DOHH2 (cell line): Measurements from ENCODE around the gene FIBCD1.

ENCODE experiments used
- H3F3A ChIP-seq: fragments of 200-600 bp; sonication (generic), shearing (Covaris generic); 2 replicates; pipeline ENCODE4 v1.6.0; 2016; ENCODE audit warnings: antibody characterized with exemption, mild to moderate bottlenecking; ENCODE audit not compliant: control insufficient read depth, insufficient read depth
- H3K27ac ChIP-seq: fragments of 200-600 bp; sonication (generic); 2 replicates; pipeline ENCODE4 v1.5.1; 2014; ENCODE audit warnings: low read depth, mild to moderate bottlenecking, low read length, moderate library complexity
- H3K27me3 ChIP-seq: fragments of 200-600 bp; sonication (generic); 2 replicates; pipeline ENCODE4 v1.6.1; 2014; ENCODE audit warnings: mild to moderate bottlenecking, low read length, mixed read lengths; ENCODE audit not compliant: control insufficient read depth
- H3K36me3 ChIP-seq: fragments of 200-600 bp; sonication (generic); 2 replicates; pipeline ENCODE4 v1.6.1; 2014; ENCODE audit warnings: mild to moderate bottlenecking, low read length, moderate library complexity, mixed read lengths; ENCODE audit not compliant: control insufficient read depth
- H3K4me1 ChIP-seq: fragments of 200-600 bp; sonication (generic); 2 replicates; pipeline ENCODE4 v1.6.1; 2014; ENCODE audit warnings: mild to moderate bottlenecking, low read length, mixed read lengths; ENCODE audit not compliant: control insufficient read depth
- H3K4me2 ChIP-seq: fragments of 200-600 bp; sonication (generic); 2 replicates; pipeline ENCODE4 v1.6.0; 2014; ENCODE audit warnings: mild to moderate bottlenecking, low read length, moderate library complexity
- H3K4me3 ChIP-seq: fragments of 200-600 bp; sonication (generic); 2 replicates; pipeline ENCODE4 v1.5.1; 2014; ENCODE audit warnings: mild to moderate bottlenecking, low read length, mixed read lengths
- H3K79me2 ChIP-seq: fragments of 200-600 bp; sonication (generic); 2 replicates; pipeline ENCODE4 v1.6.1; 2014; ENCODE audit warnings: mild to moderate bottlenecking, low read length, mixed read lengths; ENCODE audit not compliant: control insufficient read depth
- H3K9me2 ChIP-seq: fragments of 200-600 bp; sonication (generic); replicated peaks from 2 replicates; pipeline ENCODE4 v1.6.1; 2014; ENCODE audit warnings: mild to moderate bottlenecking, low read length, mixed read lengths; ENCODE audit not compliant: control insufficient read depth
- H3K9me3 ChIP-seq: fragments of 200-600 bp; sonication (generic); 2 replicates; pipeline ENCODE4 v1.6.1; 2014; ENCODE audit warnings: antibody characterized with exemption, low read length, mixed read lengths; ENCODE audit not compliant: control insufficient read depth, insufficient read depth
- H4K20me1 ChIP-seq: fragments of 200-600 bp; sonication (generic); 2 replicates; pipeline ENCODE4 v1.6.0; 2014; ENCODE audit warnings: low read depth, mild to moderate bottlenecking, antibody characterized with exemption, low read length, moderate library complexity; ENCODE audit not compliant: control insufficient read depth, insufficient read depth
- CTCF ChIP-seq: fragments of 200-600 bp; sonication (generic); IDR thresholded peaks from one replicate; pipeline ENCODE4 v1.5.1; 2014; ENCODE audit warnings: antibody characterized with exemption, mild to moderate bottlenecking, low read depth, low read length; ENCODE audit not compliant: poor library complexity, severe bottlenecking
- EZH2phosphoT487 ChIP-seq: fragments of 200-600 bp; sonication (generic); IDR thresholded peaks from 2 replicates; pipeline ENCODE4 v1.6.1; 2017; ENCODE audit warnings: borderline replicate concordance, mild to moderate bottlenecking, antibody characterized with exemption, low read length, moderate library complexity, mixed read lengths

The FIBCD1 gene

GRCh38 chr9:130980526-130980925 is 41.5 kb upstream of the FIBCD1 start:
- H3K27ac ChIP-seq = no peak overlapping the region
- H3K4me1 ChIP-seq = no peaks in the 10 kb centered on the region
- H3K9me3 ChIP-seq = no peaks in the 10 kb centered on the region
- no peaks in the 10 kb centered on the region for H3K27me3 ChIP-seq
- H3K4me3 ChIP-seq = no peak overlapping the region
- TF ChIP-seq EZH2phosphoT487 (no peak), CTCF (no peak)
- no peaks in the 10 kb centered on the region for H3K79me2 ChIP-seq
- no peaks in the 10 kb centered on the region for H3K9me2 ChIP-seq
- no peaks in the 10 kb centered on the region for H3K36me3 ChIP-seq
- H3K4me2 ChIP-seq = no peak overlapping the region
- no peaks in the 10 kb centered on the region for H4K20me1 ChIP-seq
- no peaks in the 10 kb centered on the region for H3F3A ChIP-seq

- Histone ChIP-seq H3K36me3 (no peaks in the 10 kb centered on the region), H3K79me2 (no peaks in the 10 kb centered on the region), H3K4me1 (no peaks in the 10 kb centered on the region), H3K4me3 (no peak overlapping the region), H3K27me3 (no peaks in the 10 kb centered on the region), H3K27ac (no peak overlapping the region), H3K4me2 (no peak overlapping the region), H3F3A (no peaks in the 10 kb centered on the region), H4K20me1 (no peaks in the 10 kb centered on the region), H3K9me3 (no peaks in the 10 kb centered on the region), H3K9me2 (no peaks in the 10 kb centered on the region)
- TF ChIP-seq CTCF = no peak
- TF ChIP-seq EZH2phosphoT487 = no peak
Observed at GRCh38 chr9:130979591-130980385, 40.7 kb upstream of the FIBCD1 start.

GRCh38 chr9:130977811-130978221 is 38.8 kb upstream of the FIBCD1 start:
- no peaks in the 10 kb centered on the region for H3K9me3 ChIP-seq
- H3K9me2 ChIP-seq = no peaks in the 10 kb centered on the region
- no peaks in the 10 kb centered on the region for H4K20me1 ChIP-seq
- no peaks in the 10 kb centered on the region for H3K36me3 ChIP-seq
- no peak overlapping the region for H3K4me2 ChIP-seq
- H3K4me3 ChIP-seq = no peak overlapping the region
- TF ChIP-seq CTCF = no peak
- TF ChIP-seq EZH2phosphoT487 = no peak
- no peaks in the 10 kb centered on the region for H3F3A ChIP-seq
- H3K27me3 ChIP-seq = no peaks in the 10 kb centered on the region
- no peaks in the 10 kb centered on the region for H3K79me2 ChIP-seq
- H3K27ac ChIP-seq = no peak overlapping the region
- no peaks in the 10 kb centered on the region for H3K4me1 ChIP-seq
